Stimulated activated CD8-positive, alpha-beta memory T cell treated with anti-CD3 and anti-CD28 coated beads, Interleukin-7, amount 100 ng/mL, for 48 hours (primary cell): ENCODE measurements around the gene PMM2.

ENCODE experiments used
- DNase-seq, 2 donors: peaks; one replicate each; pipeline ENCODE4 v3.0.0-alpha.2; 2020; ENCODE audit warnings: low read depth in 1 of 2; ENCODE audit errors: extremely low read depth in 1 of 2

PMM2 gene

GRCh38 chr16:8849411-8850011 is 51.9 kb downstream of the PMM2 start:
- DNase-seq = no peak

- DNase-seq = no peak
Observed at GRCh38 chr16:8850279-8850885, 52.7 kb downstream of the PMM2 start.

- no peak for DNase-seq
Observed at GRCh38 chr16:8851761-8852403, 54.2 kb downstream of the PMM2 start.

GRCh38 chr16:8852534-8852933 is 54.9 kb downstream of the PMM2 start:
- DNase-seq = no peak

GRCh38 chr16:8853150-8853549 is 55.5 kb downstream of the PMM2 start:
- no peak for DNase-seq

GRCh38 chr16:8853611-8854010 is 56.0 kb downstream of the PMM2 start:
- no peak for DNase-seq

- no peak for DNase-seq
Observed at GRCh38 chr16:8854298-8854948, 56.8 kb downstream of the PMM2 start.

GRCh38 chr16:8855051-8855786 is 57.6 kb downstream of the PMM2 start:
- DNase-seq = no peak

GRCh38 chr16:8855972-8856371 is 58.3 kb downstream of the PMM2 start:
- DNase-seq = no peak

- no peak for DNase-seq
Observed at GRCh38 chr16:8858994-8859912, 61.6 kb downstream of the PMM2 start.

GRCh38 chr16:8859913-8860881 is 62.6 kb downstream of the PMM2 start:
- DNase-seq = no peak

- DNase-seq = no peak
Observed at GRCh38 chr16:8861563-8862308, 64.1 kb downstream of the PMM2 start.

GRCh38 chr16:8862309-8863130 is 64.9 kb downstream of the PMM2 start:
- DNase-seq = no peak

GRCh38 chr16:8863594-8864424 is 66.2 kb downstream of the PMM2 start:
- no peak for DNase-seq

- no peak for DNase-seq
Observed at GRCh38 chr16:8864480-8865110, 67.0 kb downstream of the PMM2 start.
